ENCODE data around the gene MAP2K7. TPM values are rescaled to one million over a fixed set of nuclear protein-coding genes. Genes with fewer than 3 reads are reported as not detected.
"Not testable (repeated sequence)": the region's sequence is repeated elsewhere in the genome, so short reads cannot be mapped to it uniquely, and the experiment has no call there.

Gene MAP2K7
- total and polyA plus RNA-seq, 2 donors: 8.0 to 45.4 TPM

DNA sequence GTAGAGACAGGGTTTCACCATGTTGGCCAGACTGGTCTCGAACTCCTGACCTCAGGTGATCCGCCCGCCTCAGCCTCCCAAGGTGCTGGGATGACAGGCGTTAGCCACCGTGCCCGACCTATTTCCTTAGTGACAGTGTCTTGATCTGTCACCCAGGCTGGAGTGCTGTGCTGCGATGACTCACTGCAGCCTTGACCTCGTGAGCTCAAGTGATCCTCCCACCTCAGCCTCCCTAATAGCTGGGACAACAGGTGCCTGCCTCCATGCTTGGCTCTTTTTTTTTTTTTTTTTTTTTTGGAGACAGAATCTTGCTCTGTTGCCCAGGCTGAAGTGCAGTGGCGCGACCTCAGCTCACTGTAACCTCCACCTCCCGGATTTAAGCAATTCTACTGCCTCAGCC lies 26.4 kb downstream of the MAP2K7 start:
- not testable (repeated sequence) for DNase-seq (ENCODE audit: low read depth in 6 of 9, low spot score in 9 of 9); H3K4me3 ChIP-seq (ENCODE audit: low read length in 2 of 2); H3K9me3 ChIP-seq (ENCODE audit: control insufficient read depth in 2 of 2, insufficient read depth in 1 of 2, low read length in 1 of 2); H3K27me3 ChIP-seq (ENCODE audit: control insufficient read depth in 2 of 2, insufficient read depth in 1 of 2, low read length in 1 of 2)
- 92% methylated on average over 11 of the region's 11 CpGs for WGBS
- Histone ChIP-seq H3K36me3 (ENCODE audit: control insufficient read depth in 2 of 2, insufficient read depth in 2 of 2, low read length in 1 of 2) (peaks cover 46 to 50% of the 10 kb centered on the region in 2 donors), H3K27ac (ENCODE audit: low read depth in 1 of 2, low read length in 1 of 2) (peak overlapping the region in 1 of 2 donors; percentile 5), H3K4me1 (ENCODE audit: control insufficient read depth in 2 of 2, insufficient read depth in 2 of 2, low read length in 2 of 2) (peaks cover 4 to 15% of the 10 kb centered on the region in 2 donors)

DNA sequence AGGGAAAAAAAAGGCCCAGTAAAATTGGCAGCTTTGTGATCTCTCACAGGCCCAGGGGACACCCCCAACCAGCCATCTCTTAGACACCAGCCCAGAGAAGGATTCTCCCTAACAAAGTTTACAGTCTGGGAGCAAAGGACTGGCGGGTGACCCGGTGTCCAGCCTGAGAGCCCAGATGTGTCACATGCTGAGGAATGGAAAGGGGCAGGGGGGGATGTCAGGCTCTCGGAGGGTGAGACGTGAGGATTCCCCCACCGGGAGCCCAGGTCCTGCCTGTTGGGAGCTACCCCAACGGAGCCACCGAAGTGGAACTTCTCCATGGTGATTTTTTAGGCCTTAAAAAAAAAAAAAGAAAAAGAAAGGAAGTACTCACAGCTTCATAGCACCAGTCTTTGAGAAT lies 27.1 kb downstream of the MAP2K7 start:
- peaks cover 51 to 58% of the 10 kb centered on the region in 2 donors for H3K36me3 ChIP-seq (ENCODE audit: control insufficient read depth in 2 of 2, insufficient read depth in 2 of 2, low read length in 1 of 2)
- H3K4me1 ChIP-seq (ENCODE audit: control insufficient read depth in 2 of 2, insufficient read depth in 2 of 2, low read length in 2 of 2): peaks cover 4 to 12% of the 10 kb centered on the region in 2 donors
- 90% methylated on average over 7 of the region's 7 CpGs for WGBS
- H3K27ac ChIP-seq (ENCODE audit: low read depth in 1 of 2, low read length in 1 of 2): no peak overlapping the region
- DNase-seq (ENCODE audit: low read depth in 6 of 9, low spot score in 9 of 9): no peak
- no peak overlapping the region for H3K4me3 ChIP-seq (ENCODE audit: low read length in 2 of 2)
- no peaks in the 10 kb centered on the region for H3K27me3 ChIP-seq (ENCODE audit: control insufficient read depth in 2 of 2, insufficient read depth in 1 of 2, low read length in 1 of 2)
- H3K9me3 ChIP-seq (ENCODE audit: control insufficient read depth in 2 of 2, insufficient read depth in 1 of 2, low read length in 1 of 2): no peaks in the 10 kb centered on the region

DNA sequence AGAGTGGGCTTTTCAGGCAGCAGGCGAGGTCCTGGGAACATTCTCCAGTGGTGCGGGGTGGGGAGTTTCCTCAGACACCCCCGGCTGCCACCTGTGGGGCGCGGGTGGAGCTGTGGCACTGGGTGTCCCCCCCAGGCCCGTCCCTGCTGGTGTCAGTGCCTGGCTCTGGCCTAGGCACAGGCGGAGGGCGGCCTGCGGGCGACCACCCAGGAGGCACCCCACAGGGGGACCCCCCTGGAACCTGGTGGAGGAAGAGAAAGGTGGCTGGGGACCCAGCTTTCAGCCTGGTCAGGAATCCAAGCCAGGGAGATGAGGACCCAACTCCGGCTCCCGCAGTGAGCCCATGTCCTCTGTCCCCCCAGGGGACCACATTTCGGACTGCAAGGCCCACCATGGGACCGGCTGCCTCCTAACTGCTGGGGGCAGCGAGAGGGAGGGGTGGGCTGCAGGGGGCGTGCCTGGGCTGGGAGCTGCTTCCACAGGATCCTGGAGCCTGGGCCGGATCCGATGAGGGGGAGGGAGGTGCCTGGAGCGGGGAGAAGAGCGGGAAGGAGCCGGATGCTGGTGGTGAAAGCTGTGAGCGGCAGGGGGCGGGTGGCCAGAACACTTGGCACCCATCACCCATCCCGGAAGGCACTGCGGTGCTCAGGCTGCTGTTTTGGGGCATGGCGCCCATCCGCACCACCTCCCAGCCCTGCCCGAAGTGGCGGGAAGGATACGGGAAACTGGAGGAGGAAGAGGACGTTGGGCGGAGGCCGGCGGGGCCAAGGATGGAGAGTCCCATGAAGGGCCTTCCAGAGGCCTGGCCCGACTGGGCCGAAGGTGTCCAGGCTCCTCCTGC lies 27.8 kb downstream of the MAP2K7 start:
- Histone ChIP-seq H3K27ac (ENCODE audit: low read depth in 1 of 2, low read length in 1 of 2) (no peak overlapping the region), H3K9me3 (ENCODE audit: control insufficient read depth in 2 of 2, insufficient read depth in 1 of 2, low read length in 1 of 2) (no peaks in the 10 kb centered on the region), H3K27me3 (ENCODE audit: control insufficient read depth in 2 of 2, insufficient read depth in 1 of 2, low read length in 1 of 2) (no peaks in the 10 kb centered on the region), H3K4me3 (ENCODE audit: low read length in 2 of 2) (no peak overlapping the region), H3K4me1 (ENCODE audit: control insufficient read depth in 2 of 2, insufficient read depth in 2 of 2, low read length in 2 of 2) (peaks cover 0 to 8% of the 10 kb centered on the region in 2 donors), H3K36me3 (ENCODE audit: control insufficient read depth in 2 of 2, insufficient read depth in 2 of 2, low read length in 1 of 2) (peaks cover 56 to 64% of the 10 kb centered on the region in 2 donors)
- WGBS: 96% methylated on average over 36 of the region's 36 CpGs
- no peak for DNase-seq (ENCODE audit: low read depth in 6 of 9, low spot score in 9 of 9)

DNA sequence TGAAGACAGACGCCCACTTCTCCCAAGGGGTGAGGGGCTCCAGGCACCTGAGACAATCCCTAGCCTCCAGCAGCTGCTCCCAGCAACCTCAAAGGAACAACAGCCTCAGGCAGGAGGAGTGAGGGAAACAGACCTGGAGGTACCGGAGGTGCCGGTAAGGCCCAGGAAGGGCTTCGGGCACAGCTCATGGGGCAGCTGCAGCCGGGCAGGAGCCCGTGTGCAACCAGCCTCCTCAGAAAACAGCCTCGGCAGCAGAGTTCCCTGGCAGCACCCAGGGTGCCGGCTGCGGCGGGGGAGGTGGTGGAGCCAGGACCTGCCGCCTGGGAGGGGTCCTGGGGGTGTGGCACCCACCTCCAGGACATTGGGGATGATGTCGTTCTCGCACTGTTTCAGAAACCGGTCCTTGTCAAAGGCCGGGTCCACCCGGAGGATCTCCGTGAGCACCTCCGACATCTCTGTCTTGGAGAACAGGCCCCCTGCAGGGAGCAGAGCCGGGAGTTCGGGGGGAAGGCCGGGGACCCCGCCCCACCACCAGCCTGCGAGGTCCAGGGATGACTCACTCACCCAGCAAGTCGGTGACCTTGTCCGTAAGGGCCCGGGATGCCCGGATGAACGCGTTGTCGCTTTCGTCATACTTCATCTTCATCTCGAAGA lies 28.7 kb downstream of the MAP2K7 start:
- no peak for DNase-seq (ENCODE audit: low read depth in 6 of 9, low spot score in 9 of 9)
- Histone ChIP-seq H3K4me3 (ENCODE audit: low read length in 2 of 2) (no peak overlapping the region), H3K36me3 (ENCODE audit: control insufficient read depth in 2 of 2, insufficient read depth in 2 of 2, low read length in 1 of 2) (peaks cover 60 to 70% of the 10 kb centered on the region in 2 donors), H3K4me1 (ENCODE audit: control insufficient read depth in 2 of 2, insufficient read depth in 2 of 2, low read length in 2 of 2) (peaks cover 0 to 8% of the 10 kb centered on the region in 2 donors), H3K27me3 (ENCODE audit: control insufficient read depth in 2 of 2, insufficient read depth in 1 of 2, low read length in 1 of 2) (no peaks in the 10 kb centered on the region), H3K27ac (ENCODE audit: low read depth in 1 of 2, low read length in 1 of 2) (no peak overlapping the region), H3K9me3 (ENCODE audit: control insufficient read depth in 2 of 2, insufficient read depth in 1 of 2, low read length in 1 of 2) (no peaks in the 10 kb centered on the region)
- 94% methylated on average over 32 of the region's 32 CpGs for WGBS

DNA sequence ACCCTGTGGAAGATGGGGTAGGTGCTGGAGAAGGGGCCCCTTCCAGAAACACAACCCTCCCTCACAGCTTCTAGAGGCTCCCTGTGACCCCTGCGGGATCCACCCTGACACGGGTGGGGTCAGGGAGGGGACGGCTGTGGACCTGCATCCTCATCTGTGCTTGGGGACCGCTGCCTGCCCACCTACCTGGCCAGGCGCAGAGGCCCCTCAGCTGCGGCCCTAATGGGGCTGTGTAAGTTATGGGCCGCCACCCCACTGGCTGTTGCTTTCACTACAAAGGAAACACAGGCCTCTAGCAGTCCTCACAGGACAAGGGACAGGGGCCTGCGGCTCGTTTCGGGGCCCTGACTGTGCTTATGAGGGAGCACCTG lies 29.2 kb downstream of the MAP2K7 start:
- H3K4me1 ChIP-seq (ENCODE audit: control insufficient read depth in 2 of 2, insufficient read depth in 2 of 2, low read length in 2 of 2): peaks cover 0 to 8% of the 10 kb centered on the region in 2 donors
- H3K4me3 ChIP-seq (ENCODE audit: low read length in 2 of 2): no peak overlapping the region
- no peak overlapping the region for H3K27ac ChIP-seq (ENCODE audit: low read depth in 1 of 2, low read length in 1 of 2)

DNA sequence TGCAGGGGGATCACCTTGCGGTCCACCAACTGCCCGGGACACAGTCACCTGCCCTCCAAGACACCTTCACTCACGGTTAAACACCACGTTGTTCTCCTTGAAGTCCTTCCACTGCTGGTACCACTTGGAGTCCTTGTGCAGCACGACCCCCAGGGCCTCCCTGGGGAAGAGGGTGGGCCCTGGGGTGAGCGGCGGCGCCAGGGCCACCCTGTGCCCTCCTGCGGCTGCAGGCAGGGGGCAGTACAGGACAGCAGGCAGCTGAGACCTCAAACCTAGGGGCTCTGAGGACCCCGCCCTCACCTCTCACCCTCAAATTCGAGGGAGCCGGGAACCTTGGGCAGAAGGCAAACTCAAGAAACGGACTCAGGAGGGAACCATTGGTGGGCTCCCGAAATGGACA lies 29.7 kb downstream of the MAP2K7 start:
- WGBS: 97% methylated on average over 14 of the region's 14 CpGs
- DNase-seq (ENCODE audit: low read depth in 6 of 9, low spot score in 9 of 9): no peak
- Histone ChIP-seq H3K36me3 (ENCODE audit: control insufficient read depth in 2 of 2, insufficient read depth in 2 of 2, low read length in 1 of 2) (peaks cover 62 to 65% of the 10 kb centered on the region in 2 donors), H3K27ac (ENCODE audit: low read depth in 1 of 2, low read length in 1 of 2) (no peak overlapping the region), H3K4me3 (ENCODE audit: low read length in 2 of 2) (no peak overlapping the region), H3K9me3 (ENCODE audit: control insufficient read depth in 2 of 2, insufficient read depth in 1 of 2, low read length in 1 of 2) (no peaks in the 10 kb centered on the region), H3K4me1 (ENCODE audit: control insufficient read depth in 2 of 2, insufficient read depth in 2 of 2, low read length in 2 of 2) (peaks cover 0 to 6% of the 10 kb centered on the region in 2 donors), H3K27me3 (ENCODE audit: control insufficient read depth in 2 of 2, insufficient read depth in 1 of 2, low read length in 1 of 2) (no peaks in the 10 kb centered on the region)

More for the DNA sequence above, 29.2 kb downstream of the MAP2K7 start:
- DNase-seq (ENCODE audit: low read depth in 6 of 9, low spot score in 9 of 9): no peak
- WGBS: 98% methylated on average over 10 of the region's 10 CpGs
- no peaks in the 10 kb centered on the region for H3K27me3 ChIP-seq (ENCODE audit: control insufficient read depth in 2 of 2, insufficient read depth in 1 of 2, low read length in 1 of 2)
- H3K36me3 ChIP-seq (ENCODE audit: control insufficient read depth in 2 of 2, insufficient read depth in 2 of 2, low read length in 1 of 2): peaks cover 62 to 66% of the 10 kb centered on the region in 2 donors
- H3K9me3 ChIP-seq (ENCODE audit: control insufficient read depth in 2 of 2, insufficient read depth in 1 of 2, low read length in 1 of 2): no peaks in the 10 kb centered on the region

DNA sequence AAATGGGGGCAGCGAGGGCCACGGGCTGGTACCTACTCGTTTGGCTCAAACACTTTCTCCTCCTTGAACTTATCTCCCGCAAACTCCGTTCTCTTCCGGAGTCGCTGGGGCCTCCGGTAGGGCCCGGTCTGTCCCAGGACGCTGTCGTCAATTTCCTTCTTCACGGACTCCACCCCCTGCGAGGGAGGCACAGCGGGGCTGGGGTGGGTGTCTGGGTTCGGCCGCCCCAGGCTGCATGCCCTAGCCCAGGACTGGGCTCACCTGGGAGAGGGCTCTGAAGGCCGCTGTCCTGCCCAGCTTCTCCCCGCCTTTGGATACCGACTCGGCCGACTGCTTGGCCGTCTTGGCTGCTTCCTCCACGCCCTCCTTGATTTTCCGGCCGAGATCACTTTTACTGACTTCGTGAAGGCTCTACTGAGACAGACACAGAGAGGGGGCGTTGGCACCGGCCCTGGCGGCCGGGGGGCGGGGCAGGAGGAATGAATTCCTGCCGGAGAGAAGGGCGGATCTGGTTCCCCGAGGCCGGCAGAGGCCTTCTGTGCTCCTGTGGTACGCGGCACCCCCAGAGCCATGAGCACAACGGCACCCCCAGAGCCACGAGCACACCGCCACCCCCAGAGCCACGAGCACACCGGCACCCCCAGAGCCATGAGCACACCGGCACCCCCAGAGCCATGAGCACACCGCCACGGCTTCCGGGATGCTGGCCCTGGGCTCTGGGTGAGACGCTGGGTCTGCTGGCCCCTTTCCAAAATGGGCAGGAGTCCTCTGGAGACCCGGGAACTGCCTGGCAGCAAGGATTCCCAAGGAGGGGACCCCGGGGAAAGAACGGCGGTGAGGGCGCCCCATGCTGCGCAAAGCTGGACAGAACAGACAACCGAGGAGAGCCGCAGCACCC lies 30.4 kb downstream of the MAP2K7 start:
- 95% methylated on average over 55 of the region's 55 CpGs for WGBS
- no peaks in the 10 kb centered on the region for H3K9me3 ChIP-seq (ENCODE audit: control insufficient read depth in 2 of 2, insufficient read depth in 1 of 2, low read length in 1 of 2)
- no peak overlapping the region for H3K27ac ChIP-seq (ENCODE audit: low read depth in 1 of 2, low read length in 1 of 2)
- H3K4me3 ChIP-seq (ENCODE audit: low read length in 2 of 2): no peak overlapping the region
- H3K27me3 ChIP-seq (ENCODE audit: control insufficient read depth in 2 of 2, insufficient read depth in 1 of 2, low read length in 1 of 2): no peaks in the 10 kb centered on the region
- H3K36me3 ChIP-seq (ENCODE audit: control insufficient read depth in 2 of 2, insufficient read depth in 2 of 2, low read length in 1 of 2): peaks cover 62 to 68% of the 10 kb centered on the region in 2 donors
- DNase-seq (ENCODE audit: low read depth in 6 of 9, low spot score in 9 of 9): no peak
- H3K4me1 ChIP-seq (ENCODE audit: control insufficient read depth in 2 of 2, insufficient read depth in 2 of 2, low read length in 2 of 2): peaks cover 0 to 6% of the 10 kb centered on the region in 2 donors

DNA sequence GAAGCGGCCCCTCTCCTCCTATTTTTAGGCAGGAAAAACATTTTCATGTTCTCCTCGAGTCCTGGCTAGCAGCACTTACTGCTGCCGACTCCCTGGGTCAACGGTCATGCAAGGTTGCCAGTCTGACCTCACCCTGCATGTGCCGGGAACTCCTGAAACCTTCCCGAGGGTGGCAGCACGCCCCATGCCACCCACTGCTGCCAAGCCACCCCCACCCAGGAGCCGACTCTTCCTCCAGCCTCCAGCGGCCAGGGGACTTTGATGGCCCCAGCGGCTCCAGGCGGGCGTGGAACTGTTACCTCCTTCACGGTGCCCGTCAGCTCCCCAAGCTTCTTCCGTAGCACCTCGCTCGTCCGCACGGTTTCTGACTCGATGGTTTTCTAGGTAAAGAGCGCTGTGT lies 31.1 kb downstream of the MAP2K7 start:
- H3K36me3 ChIP-seq (ENCODE audit: control insufficient read depth in 2 of 2, insufficient read depth in 2 of 2, low read length in 1 of 2): peaks cover 62 to 71% of the 10 kb centered on the region in 2 donors
- no peaks in the 10 kb centered on the region for H3K9me3 ChIP-seq (ENCODE audit: control insufficient read depth in 2 of 2, insufficient read depth in 1 of 2, low read length in 1 of 2)
- H3K27ac ChIP-seq (ENCODE audit: low read depth in 1 of 2, low read length in 1 of 2): no peak overlapping the region
- 97% methylated on average over 21 of the region's 21 CpGs for WGBS
- no peak overlapping the region for H3K4me3 ChIP-seq (ENCODE audit: low read length in 2 of 2)
- no peaks in the 10 kb centered on the region for H3K4me1 ChIP-seq (ENCODE audit: control insufficient read depth in 2 of 2, insufficient read depth in 2 of 2, low read length in 2 of 2)
- H3K27me3 ChIP-seq (ENCODE audit: control insufficient read depth in 2 of 2, insufficient read depth in 1 of 2, low read length in 1 of 2): no peaks in the 10 kb centered on the region
- no peak for DNase-seq (ENCODE audit: low read depth in 6 of 9, low spot score in 9 of 9)
